Neural progenitor cell (in vitro differentiated cells): ENCODE data around the gene FAIM.

Source experiments
- CTCF ChIP-seq: fragments of 200-600 bp; sonication (generic); IDR thresholded peaks from 2 replicates; pipeline ENCODE4 v1.5.1; 2017; ENCODE audit warnings: antibody characterized with exemption, mild to moderate bottlenecking
- EZH2 ChIP-seq: fragments of 200-600 bp; sonication (generic); IDR thresholded peaks from 2 replicates; pipeline ENCODE4 v1.6.1; 2017; ENCODE audit warnings: antibody characterized with exemption, mild to moderate bottlenecking, moderate library complexity
- EZH2phosphoT487 ChIP-seq: fragments of 200-600 bp; sonication (generic); IDR thresholded peaks from 2 replicates; pipeline ENCODE4 v1.6.1; 2017; ENCODE audit warnings: antibody characterized with exemption

DNA sequence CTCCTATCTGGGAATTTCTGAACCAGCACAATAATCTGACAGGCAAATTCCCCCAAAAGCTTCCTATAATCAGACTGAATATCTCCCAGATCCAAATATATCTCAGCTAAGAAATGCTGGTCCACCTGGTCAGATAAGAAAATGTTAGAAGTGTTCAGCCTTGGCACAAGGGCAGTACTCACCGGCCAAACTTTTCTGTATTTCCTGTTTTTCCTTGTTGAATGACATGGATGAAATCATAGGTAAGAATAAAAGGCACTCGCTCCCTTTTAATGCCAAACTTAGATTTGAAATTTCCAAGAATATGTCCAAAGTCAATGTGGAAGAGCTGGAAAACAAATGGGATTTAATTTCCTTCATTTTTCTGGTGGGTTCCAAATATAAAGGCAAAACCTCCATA is 48.9 kb downstream of the FAIM start:
- TF ChIP-seq CTCF (no peak), EZH2 (no peak), EZH2phosphoT487 (no peak)
